GM21619 (cell line): Measurements from ENCODE around the gene CBX8.

Experiments
- ATAC-seq: cut with Tn5 transposase; IDR thresholded peaks from one replicate; pipeline ENCODE4 v1.9.1; 2021; ENCODE audit not compliant: unreplicated experiment

The CBX8 gene

DNA sequence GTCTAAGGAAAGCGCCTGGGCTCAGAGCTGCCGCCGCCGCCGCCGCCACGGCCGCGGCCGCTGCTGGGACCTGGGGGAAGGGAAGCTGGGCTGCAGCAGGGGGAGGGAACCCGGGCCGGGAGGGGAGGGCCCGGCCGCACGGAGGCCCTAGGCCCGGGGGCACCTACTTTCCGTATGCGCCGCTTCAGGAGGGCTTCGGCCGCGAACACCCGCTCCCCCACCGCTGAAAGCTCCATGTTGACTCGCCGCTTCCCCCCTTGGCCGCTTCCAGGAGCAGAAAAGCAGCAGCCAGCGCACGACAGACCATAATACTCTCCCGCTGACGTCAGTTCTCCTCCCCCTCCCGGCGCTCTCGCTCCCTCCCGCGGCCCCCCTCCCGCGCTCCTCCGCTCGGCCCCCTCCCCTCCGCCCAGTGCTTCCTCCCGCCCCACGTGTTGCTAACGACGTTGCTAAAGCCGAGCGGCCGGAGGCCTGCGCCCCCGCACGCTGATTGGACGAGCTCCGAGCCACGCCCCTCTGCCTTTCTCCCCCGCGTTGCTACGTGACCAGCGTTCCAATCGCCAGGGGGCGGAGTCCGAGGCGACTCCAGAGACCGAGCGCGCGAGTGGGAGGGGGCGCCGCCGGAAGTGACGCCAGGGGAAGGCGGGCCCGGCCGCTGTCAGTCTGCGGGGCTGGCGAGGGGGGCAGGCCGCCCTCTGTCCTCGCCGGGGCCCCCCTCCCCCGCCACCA, at the start of gene CBX8:
TSS of gene CBX8 (minus strand) at position 315 of the 729 bp plus-strand sequence. CDS start at position 236, 79 bp downstream.
- ATAC-seq = peak; percentile 79

GRCh38 chr17:79845601-79845949, 48.7 kb upstream of the CBX8 start:
- no peak for ATAC-seq

DNA sequence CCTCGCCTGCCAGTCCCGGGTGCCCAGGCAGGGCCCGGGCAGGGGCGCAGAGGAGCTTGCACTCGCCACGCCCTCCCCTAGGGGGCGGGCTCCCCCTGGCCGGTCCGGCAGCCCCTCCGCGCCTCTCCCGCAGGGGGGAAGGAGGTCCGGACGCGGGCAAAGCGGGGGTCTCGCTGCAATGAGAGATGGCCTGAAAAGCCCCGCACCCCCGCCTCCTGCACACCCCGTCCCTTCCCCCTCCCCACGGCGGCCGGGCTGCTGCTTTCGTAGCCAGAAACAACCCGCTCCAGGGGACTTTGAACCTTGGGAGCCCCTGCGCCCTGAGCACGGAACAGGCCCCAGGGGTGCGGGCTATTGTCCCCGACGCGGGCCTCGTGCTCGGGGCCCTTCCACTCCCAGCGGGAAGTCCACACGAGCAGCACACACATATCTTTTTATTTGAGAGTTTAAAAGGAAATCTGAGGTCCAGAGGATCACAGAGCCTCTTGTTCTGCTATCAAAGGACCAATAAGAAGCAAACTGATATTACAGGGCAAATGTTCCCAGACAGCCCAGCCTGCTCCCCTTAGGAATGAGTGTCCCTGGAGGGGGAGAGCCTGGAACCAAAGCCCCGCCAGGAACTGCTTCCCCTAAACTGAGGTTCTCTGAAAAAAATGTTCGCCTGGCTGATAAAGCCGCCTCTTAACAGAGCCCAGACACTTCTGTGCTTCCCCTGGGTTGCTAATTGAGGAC, 48.2 kb upstream of the CBX8 start:
- ATAC-seq = no peak

DNA sequence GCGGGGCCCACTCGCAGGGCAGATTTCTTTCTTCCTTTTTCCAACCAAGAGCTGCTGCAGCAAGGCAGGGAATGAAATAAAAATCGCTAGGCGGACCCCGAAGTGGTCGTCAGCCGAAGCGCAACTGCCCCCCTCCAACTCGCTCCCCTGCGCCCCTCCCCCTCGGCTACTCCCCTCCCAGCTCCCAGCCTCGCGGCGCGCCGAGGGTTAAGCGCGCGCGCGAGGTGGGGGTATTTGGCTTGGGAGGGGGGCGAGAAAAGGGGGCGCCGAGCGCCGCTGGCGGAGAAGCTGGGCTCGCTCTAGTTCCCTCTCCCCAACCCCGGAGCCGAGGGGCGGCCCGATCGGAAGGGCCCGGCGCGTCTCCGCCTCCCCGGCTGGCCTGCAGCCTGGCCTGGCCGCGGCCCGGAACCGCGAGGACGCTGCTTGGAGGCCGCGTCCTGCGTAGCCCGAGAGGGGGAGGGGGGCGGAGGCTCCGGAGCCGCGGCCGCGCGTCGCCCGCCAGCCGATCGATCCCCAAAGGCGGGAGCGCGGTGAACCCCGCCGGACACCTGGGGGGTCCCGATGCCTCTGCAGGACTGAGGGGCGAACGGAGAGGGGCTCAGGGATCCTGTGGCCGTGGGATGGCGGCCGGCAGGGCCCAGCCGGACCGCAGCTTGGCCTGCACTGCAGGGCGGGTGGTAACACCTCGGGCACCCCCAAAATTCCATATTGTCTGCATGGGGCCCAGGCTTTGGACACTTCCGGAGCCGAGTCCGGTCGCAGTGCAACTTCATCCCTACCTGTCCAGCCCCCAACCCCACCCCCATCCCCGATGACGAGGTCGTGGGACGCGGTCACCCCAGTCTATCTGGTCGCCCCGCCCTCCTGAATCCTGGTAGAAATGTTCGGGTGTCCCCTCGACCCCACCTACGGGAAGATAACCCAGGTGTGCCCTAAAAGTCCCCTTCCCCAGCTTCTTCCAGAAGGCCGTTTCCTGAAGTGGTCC, 47.2 kb upstream of the CBX8 start:
- no peak for ATAC-seq

GRCh38 chr17:79843474-79843815, 46.6 kb upstream of the CBX8 start:
- ATAC-seq = no peak

DNA sequence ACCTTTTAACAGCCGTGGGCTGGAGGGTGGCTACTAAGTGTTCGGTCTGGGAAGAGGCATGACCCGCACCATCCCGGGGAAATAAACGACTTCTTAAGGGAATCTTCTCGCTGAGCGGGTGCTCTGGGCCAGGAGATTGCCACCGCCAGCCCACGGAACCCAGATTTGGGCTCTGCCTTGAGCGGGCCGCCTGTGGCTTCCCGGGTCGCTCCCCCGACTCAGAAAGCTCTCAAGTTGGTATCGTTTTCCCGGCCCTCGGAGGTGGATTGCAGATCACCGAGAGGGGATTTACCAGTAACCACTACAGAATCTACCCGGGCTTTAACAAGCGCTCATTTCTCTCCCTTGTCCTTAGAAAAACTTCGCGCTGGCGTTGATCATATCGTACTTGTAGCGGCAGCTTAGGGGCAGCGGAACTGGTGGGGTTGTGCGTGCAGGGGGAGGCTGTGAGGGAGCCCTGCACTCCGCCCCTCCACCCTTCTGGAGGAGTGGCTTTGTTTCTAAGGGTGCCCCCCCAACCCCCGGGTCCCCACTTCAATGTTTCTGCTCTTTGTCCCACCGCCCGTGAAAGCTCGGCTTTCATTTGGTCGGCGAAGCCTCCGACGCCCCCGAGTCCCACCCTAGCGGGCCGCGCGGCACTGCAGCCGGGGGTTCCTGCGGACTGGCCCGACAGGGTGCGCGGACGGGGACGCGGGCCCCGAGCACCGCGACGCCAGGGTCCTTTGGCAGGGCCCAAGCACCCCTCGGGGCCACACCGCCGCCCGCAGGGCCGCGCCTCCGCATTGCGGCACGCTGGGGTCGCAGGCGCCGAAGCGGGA, 46.0 kb upstream of the CBX8 start:
- ATAC-seq = no peak

GRCh38 chr17:79842136-79842655, 45.3 kb upstream of the CBX8 start:
- ATAC-seq = no peak

DNA sequence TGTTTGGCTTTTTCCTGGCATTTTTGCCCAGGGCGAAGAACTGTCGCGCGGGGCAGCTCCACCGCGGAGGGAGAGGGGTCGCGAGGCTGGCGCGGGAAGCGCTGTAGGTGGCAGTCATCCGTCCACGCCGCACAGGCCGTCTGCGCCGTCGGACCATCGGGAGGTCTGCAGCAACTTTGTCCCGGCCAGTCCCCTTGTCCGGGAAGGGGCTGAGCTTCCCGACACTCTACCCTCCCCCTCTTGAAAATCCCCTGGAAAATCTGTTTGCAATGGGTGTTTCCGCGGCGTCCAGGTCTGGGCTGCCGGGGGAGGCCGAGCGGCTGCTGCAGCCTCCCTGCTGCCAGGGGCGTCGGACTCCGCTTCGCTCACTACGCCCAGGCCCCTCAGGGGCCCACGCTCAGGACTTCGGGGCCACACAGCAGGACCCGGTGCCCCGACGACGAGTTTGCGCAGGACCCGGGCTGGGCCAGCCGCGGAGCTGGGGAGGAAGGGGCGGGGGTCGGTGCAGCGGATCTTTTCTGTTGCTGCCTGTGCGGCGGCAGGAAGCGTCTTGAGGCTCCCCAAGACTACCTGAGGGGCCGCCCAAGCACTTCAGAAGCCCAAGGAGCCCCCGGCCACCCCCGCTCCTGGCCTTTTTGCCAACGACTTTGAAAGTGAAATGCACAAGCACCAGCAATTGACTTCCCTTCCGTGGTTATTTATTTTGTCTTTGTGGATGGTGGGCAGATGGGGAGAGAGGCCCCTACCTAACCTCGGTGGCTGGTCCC, 44.7 kb upstream of the CBX8 start:
- no peak for ATAC-seq

DNA sequence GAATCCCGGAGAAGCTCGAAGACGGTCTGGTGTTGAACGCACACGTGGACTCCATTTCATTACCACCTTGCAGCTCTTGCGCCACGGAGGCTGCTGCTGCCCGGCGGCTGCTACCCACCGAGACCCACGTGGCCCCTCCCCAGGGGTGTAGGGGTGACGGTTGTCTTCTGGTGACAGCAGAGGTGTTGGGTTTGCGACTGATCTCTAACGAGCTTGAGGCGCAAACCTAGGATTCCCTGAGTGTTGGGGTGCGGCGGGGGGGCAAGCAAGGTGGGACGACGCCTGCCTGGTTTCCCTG, 44.1 kb upstream of the CBX8 start:
- ATAC-seq = no peak

DNA sequence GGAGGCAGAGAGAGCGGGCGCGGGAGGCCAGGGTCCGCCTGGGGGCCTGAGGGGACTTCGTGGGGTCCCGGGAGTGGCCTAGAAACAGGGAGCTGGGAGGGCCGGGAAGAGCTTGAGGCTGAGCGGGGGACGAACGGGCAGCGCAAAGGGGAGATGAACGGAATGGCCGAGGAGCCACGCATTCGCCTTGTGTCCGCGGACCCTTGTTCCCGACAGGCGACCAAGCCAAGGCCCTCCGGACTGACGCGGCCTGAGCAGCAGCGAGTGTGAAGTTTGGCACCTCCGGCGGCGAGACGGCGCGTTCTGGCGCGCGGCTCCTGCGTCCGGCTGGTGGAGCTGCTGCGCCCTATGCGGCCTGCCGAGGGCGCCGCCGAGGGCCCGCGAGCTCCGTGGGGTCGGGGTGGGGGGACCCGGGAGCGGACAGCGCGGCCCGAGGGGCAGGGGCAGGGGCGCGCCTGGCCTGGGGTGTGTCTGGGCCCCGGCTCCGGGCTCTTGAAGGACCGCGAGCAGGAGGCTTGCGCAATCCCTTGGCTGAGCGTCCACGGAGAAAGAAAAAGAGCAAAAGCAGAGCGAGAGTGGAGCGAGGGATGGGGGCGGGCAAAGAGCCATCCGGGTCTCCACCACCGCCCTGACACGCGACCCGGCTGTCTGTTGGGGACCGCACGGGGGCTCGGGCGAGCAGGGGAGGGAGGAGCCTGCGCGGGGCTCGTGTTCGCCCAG, 43.6 kb upstream of the CBX8 start:
- ATAC-seq = no peak

DNA sequence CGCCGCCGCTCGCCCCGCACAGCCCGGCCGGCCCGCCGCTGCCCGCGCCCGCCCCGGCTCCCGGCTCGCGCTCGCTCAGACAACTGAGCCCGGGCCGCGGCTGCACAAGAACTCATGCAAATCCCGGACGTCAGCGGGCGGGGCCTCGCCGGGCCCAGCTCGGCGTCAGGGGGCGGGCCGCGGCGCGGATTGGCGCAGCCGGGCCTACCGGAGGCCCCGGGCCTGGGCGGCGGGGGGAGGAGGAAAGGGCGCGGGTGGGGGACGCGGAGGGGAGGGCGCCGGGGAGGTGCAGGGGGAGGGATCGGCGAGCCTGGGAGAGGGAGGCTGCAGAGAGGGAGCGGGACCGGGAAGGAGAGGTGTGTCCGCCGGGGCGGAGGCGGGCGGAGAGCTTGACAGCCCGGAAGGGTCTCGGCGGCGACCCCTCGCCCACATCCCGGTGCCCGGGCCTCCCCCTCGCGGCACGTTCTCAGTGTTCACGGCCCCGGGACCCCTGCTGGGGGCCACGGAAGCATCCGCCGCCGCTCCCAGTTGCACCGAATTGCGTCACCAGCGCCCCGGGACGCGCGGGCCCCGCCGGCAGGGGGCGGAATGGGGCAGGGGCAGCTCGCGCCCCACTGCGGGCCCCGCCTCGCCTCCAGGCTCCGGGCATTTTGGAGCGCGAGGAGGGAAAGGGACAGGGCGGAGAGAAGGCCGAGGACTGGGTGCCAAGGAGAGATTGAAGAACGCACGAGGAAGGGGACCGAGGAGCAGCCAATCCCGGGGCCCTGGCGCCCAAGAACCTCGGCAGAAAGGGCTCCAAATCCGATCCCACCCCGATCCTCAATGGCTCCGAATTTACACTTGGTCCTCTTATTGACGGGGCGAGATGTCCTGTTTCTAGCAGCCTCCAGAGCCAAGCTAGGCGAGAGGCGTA, 42.7 kb upstream of the CBX8 start, which contains the start of gene CBX4:
TSS of gene CBX4 (minus strand) at position 85 of the 913 bp plus-strand sequence. CDS start 189 bp downstream, outside the sequence.
- ATAC-seq = peak; percentile 54

- ATAC-seq = peak; percentile 5
Measured at GRCh38 chr17:79838522-79839274, 41.8 kb upstream of the CBX8 start.

DNA sequence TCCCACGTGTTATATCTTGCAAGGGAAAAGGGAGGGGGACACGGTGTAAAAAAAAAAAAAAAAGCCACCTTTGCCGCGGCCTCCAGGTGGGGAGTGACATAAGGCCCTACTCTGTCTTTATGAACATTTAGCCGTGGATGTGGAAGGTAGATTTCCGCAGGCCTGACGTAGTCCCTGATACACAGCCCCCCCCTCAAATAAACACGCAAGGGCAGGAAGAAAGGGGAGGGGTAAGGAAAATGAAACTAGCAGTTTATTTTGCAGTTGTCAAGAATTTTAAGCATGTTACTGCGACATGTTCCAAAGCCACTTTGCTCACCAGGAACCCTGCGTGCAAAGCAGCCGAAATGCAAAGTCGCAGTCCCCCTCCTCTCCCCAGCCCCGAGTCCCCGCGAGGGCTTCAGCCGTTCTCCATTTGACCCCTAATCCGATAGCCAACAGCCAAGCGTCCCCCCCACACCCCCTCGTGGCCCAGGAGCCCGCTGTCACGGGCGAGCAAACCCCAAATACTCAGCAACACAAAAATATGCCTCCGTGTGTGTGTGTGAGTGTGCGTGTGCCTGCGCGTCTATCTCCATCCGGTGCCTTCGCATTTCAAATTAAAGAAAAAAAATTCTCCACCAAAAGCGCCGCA, 41.1 kb upstream of the CBX8 start:
- no peak for ATAC-seq

DNA sequence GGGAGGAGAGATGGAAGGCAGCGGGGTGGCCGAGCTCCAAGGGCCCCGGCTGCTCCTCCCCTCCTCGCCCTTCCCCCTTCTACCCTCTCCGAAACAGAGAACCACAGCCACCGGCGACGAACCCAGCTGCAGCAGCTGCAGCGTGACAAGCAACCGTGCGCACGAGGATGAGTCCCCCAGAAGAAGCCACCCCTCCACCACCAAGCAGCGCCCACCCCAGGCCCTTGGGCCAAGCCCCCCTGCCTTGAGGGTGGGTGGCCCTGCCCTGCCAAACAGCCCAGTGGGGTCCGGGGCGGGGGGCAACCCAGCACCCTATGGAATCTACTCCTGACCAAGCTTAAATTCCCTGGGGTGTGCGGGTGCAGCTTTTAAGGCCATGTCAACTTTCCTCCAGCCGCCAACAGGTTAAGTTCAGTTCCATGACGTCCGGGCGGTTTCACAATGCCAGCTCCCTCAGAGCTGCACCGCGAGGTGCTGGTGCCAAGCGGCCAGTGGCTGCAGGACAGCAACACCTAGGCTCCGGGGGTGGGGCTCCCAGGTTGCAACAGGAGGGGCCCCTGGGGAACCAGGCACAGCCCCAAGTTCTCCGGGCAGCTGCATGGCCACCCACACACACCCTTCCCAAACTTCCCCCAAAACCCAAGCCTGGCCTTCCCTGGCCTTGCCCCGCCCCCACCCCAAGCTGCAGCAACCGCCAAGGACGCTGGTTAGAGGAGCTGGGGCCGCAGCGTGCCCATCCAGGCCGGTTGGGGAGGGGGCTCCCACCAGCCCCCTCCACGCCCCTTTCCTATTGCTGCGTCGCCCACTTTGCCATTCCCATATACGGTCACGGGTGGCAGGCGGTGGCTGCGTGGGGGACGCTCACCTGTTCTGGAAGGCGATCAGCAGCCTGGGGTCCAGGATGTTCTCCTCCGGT, 40.4 kb upstream of the CBX8 start:
- ATAC-seq = no peak

DNA sequence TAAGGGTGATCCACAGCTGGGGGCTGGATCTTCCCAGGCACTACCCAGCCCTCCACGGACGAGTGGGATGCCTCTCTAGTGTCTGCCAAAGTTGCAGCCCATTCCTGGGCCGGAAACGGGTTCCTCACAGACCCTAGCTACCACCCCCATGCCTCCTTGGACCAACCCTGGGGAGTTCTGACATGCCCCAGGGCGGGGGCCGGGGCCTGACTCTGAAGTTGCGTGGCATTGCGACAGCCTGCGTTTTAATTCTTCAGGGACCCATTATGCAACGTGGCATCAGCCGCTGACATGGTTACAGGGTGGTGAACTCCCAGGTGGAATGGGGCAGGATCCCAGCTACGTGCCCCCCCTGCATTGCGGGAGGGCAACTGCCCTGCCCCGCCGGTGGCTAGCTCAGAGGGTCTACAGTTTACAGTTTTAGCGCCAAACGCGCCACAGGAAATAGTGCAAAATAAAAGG, 39.7 kb upstream of the CBX8 start:
- no peak for ATAC-seq
